NOMO-1 treated with DMSO at 0.1 percent for 48 hours (cell line): ENCODE results near the gene UBE2D3.
"Not testable (repeated sequence)": the region's sequence is repeated elsewhere in the genome, so short reads cannot be mapped to it uniquely, and the experiment has no call there.

Source experiments
- DNase-seq: peaks from one replicate; lab custom pipeline; 2025; ENCODE audit not compliant: unreplicated experiment; lab: John Stamatoyannopoulos, UW

Gene UBE2D3

DNA sequence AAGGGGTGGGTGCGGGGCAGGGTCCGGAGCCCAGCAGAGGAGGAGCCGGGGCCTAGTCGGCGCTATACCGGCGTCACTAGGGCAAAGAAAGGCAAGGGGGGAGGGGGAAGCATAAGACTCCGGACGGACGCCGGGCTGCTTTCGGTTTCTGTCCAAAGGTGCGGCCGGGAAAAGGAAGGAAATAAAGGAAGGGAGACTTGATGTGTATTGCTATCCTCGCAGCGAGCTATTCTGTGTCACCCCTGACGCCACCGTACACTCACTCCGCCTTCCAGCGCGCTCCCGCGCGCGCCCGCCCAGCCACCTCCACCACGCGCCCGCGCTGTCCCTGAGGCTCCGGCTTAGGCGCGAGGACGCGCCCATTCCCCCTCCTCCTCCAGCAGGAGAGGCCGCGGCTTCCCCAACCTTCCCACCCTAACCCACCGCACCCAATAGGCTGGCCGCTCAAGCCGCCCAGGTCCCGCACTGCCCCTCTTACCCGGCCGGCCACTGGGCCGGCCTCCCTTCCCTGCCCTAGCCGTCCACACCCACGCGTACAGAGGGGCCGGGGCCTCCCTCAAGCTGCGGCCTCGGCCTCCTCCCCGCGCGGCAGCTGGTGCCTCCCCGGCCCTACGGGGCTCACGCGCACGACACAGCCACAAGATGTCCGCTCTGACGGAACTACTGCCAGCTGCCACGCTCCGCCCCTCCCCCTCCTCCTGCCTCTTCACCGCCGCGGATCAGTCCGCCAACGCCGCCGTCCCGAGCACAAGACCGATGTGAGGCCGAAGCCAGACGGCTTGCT, at the start of gene UBE2D3:
Gene UBE2D3, minus strand, starts transcription at position 662 of the 784 bp plus-strand sequence. CDS start 1,043 bp downstream, outside the sequence.
- DNase-seq, result peak; percentile 96

DNA sequence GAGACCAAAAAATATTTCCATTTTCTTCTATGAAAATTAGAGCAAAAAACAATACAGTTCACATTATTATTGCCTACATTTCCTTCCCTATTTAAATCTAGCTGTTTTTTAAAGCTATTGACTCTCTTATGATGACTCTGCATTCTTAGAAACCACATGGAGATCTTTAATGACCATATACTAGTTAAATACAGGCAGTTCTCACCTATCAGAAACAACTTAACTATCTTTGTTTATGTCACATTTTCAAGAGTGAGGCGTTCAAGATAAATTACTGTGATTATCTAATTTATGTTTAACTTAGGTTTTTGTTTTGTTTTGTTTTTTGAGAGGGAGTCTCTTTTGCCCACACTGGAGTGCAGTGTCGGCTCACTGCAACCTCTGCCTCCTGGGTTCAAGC, 44.4 kb upstream of the UBE2D3 start:
- peak; percentile 52 for DNase-seq

DNA sequence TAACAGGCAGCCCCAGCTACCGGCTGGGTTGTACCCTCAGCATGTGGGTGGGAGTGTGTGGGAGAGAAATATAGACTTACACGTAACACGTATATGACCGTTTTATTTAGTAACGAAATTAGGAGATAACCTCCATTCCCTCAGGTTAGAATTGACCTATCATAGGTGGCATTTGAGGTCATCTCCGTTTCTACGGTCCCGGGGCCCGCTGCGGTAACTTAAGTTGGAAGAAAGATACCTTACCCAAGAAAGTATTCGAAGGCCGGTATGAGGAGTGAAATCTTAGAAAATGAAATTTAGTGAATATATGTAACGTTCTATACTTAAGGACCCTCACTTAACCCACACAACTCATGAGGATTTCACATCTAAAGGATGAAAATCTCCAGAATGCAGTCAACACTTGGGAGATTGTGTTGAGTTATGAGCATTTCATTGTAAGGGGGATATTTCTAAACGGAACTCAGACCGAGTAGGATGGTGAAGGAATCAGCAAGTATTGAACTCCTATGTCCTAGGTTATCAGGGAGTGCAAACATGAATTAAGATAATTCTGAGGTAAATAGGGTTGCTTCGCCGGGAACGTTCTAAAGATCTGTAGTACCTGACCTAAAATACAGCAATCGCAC, 42.3 kb upstream of the UBE2D3 start:
- DNase-seq, result no peak

DNA sequence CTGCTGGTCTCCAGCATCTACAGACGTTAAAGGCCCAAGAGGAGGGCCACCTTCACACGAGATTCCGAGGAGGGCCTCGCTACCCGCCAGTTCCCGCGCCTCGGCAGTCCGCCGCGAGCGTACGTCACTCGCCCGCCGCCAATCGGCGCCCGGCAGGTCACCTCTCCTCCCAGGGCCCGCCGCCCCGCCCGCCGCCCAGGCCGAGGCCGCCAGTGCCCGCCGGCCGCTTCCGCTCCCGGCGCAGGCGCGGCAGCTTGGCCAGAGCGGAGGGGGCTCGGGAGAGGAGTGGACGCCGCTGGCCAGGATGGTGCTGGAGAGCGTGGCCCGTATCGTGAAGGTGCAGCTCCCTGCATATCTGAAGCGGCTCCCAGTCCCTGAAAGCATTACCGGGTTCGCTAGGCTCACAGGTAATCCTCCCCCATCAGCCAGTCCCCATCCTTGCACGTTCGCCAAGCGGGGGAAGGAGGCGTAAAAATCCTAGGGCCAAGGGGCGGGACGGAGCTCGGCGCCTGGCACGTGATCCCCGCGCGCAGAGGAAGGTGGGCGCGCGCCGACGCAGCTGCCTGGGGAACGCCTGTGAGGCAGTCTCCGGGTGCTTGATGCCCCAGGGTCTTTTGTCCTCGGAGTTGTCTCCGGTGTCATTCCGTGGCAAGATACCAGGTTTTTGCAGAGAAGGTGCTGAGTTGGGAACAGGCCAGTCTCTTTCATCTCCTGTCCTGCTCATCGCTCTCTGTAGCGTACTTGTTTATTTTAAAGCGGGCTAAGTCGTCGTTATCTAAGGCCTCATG, 41.6 kb upstream of the UBE2D3 start, which contains the start of gene CISD2:
Gene CISD2, plus strand, starts transcription at position 212 of the 788 bp plus-strand sequence. Its CDS starts 93 bp downstream, at position 305.
- peak; percentile 93 for DNase-seq

DNA sequence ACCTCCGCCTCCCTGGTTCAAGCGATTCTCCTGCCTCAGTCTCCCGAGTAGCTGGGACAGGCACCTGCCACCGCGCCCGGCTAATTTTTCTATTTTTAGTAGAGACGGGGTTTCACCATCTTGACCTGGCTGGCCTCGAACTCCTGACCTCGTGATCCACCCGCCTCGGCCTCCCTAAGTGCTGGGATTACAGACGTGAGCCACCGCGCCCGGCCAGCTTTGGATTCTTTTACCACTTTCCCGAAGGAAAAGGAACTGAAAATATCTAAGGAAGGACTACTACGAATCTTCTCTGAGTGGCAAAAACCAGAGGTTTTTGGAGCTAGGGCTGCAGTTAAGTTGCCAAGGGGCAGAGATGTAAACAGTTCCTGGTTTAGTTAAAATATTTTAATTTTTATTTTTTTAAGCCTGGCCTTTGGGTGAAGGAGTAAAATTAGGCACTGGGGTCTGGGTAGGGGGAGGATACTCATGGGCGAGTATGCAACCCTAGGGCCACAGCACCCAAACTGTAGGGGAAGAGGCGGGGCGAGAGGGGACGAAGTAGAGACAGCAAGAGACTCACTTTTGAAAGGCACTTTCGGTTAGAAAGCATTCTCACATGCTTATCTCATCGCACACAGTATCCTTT, 40.9 kb upstream of the UBE2D3 start:
- DNase-seq, result no peak

DNA sequence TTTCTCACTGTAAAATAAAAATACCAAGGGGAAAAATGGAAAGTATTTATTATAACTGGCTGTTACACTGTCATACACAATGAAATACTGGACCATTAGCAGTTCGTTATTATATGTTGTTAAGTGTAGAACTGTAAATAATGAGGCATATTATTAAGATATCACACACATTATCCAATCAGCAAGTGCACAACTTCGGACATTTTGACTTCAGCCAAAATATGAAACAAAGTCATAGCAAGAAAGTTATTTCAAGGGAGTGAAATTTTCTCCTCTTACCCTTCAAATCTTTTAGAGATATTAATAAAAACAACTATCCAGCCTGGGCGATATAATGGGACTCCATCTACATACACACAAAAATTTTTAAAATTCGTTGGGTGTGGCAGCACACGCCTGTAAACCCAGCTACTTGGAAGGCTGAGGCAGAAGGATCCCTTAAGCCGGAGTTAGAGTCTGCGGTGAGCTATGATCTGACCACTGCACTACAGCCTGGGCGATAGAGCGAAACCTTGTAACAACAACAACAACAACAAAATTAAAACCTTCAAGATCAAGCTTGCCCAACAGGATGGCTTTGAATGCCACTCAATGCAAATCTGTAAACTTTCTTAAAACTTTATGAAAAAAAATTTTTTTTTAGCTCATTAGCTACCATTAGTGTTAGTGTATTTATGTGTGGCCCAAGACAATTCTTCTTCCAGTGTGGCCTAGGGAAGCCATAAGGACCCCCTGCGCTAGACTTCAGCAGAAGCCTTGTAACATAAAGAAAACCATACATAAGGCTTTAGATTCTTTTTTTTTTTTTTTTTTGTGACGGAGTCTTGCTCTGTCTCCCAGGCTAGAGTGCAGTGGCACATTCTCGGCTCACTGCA, 40.2 kb upstream of the UBE2D3 start:
- peak; percentile 22 for DNase-seq

DNA sequence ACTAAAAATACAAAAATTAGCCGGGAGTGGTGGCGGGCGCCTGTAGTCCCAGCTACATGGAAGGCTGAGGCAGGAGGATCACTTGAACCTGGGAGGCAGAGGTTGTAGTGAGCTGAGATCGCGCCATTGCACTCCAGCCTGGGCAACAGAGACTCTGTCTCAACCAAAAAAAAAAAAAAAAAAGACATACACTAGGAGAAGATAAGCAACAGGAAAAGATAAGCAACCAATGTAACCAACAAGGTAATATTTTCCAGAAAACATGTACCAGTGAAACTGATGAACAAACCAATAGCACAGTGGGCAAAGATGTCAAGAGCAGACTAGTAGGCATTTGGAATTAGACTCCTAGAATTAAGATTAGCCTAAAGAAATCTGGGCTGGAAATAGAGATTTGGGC, 38.0 kb upstream of the UBE2D3 start:
- not testable (repeated sequence) for DNase-seq

DNA sequence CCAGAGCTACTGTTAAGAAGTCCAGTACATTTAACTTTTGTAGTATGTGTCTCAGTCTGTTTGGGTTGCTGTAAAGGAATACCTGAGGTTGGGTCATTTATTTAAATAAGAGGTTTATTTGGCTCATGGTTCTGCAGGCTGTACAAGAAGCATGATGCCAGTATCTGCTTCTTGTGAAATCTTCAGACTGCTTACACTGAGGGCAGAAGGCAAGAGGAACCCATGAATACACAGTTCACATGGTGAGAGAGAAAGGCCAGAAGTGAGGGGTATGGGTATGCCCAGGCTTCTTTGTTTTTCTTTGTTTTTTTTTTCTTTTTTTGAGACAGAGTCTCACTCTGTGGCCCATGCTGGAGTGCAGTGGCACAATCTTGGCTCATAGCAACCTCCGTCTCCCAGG, 35.4 kb upstream of the UBE2D3 start:
- DNase-seq, result peak; percentile 25

DNA sequence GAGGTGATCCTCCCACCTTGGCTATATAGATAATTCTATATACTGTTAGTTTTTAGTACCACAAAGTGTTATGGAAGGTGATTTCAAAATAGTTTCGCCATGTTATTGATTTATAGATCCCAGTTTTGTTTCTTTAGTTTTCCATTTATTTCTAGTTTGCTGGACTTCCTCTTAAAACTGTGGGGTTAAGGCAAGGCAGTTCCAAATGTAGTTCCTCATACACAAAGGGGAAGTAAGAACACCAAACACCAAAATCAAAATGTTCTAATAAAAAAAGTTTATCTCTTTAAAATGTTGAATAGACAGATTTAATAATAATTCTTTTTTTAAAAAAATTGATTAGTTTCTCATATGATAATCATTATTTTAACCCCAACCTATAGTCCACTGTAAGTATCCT, 34.7 kb upstream of the UBE2D3 start:
- DNase-seq, result peak; percentile 79

DNA sequence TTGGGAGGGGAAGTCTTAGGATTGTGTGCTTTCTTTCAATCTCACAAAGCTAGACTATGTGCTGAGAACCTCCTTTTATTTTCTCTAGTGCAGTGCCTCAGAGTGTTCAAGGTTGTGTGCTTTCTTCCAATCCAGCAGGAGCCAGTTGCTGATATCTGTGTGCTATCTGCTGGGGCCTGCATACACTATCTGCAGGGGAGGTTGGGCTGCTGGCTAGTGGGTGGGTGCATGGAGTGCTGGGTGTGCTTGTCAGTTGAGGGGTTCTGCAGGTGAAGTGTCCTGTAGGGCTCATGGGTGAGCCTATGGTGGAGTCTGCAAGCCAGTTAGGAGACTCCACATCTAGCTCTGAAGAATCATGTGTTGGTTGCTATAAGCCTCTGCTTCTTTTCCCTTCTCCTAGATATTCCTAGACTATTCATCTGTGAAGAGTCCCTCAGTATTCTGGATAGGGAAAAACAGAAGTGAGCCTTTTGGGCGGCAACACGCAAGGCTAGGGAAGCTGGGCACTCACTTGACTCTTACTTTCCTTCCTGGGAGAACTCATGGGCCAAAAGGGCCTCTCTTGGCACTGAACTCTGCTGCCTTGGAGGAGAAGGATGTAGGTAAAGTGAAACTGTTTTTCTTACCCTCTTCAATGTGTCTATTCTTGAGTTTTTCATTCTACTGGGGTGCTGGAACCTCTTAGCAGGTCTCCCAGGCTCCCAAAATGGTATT, 33.4 kb upstream of the UBE2D3 start:
- no peak for DNase-seq

DNA sequence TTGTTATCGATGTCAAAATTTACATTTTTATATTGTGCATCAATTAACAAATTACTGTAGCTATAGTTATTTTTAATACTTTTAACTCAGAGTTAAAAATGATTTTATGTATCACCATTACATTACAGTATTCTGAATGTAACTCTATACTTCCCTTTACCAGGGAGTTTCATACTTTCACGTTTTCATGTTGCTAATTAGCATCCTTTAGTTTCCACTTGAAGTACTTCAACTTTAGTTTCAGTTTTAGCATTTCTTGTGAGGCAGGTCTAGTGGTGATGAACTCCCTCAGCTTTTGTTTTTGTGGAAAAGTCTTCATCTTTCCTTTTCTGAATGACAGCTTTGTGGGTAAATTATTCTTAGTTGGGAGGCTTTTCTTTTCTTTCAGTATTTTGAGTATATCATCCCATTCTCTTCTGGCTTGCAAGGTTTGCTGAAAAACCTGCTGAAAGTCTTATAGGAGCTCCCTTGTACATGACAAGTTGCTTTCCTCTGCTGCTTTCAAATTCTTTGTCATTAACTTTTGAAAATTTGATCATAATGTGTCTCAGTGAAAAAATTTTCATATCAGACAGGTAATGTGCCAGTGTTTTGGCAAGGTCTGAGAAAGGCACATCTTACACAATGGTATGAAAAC, 31.6 kb upstream of the UBE2D3 start:
- DNase-seq, result no peak

DNA sequence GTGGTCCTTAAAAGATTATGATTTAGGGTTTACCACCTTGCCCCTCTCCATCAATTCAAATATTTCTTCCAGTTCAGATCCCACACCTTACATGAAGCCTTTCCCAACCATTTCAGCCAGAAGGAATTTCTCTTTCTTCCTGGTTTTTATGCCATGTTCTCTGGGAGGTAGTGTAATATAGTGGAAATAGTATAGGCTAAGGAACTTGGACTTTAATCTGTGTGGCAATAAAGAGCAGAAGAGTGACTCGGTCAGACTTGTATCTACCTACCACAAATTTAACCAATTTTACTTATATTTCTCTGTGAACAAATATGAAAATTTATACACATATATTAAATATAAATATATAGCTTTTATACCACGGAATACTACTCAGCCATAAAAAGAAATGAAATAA, 23.0 kb upstream of the UBE2D3 start:
- DNase-seq, result no peak

DNA sequence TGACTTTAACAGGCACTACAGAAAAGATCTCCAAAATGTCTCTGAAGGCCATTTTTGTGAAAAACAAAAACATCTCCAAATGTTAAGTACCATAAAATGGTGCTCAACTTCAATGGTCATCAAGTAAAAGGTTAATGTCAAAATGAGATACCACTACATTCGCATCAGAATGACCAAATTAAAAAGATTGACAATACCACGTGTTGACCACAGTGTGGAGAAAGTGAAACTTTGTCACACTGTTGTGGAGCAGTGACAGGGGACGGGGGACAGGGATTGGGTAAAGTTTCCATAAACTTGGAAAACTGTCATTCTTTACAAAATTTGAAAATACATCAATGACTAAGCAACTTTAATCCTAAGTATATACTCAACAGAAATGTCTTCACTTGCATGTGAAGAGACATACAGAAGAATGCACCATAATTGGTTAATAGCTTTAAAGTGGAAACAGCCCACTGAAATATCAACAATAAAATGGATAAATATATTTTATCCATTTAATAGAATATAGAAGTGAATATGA, 22.3 kb upstream of the UBE2D3 start:
- DNase-seq, result no peak

DNA sequence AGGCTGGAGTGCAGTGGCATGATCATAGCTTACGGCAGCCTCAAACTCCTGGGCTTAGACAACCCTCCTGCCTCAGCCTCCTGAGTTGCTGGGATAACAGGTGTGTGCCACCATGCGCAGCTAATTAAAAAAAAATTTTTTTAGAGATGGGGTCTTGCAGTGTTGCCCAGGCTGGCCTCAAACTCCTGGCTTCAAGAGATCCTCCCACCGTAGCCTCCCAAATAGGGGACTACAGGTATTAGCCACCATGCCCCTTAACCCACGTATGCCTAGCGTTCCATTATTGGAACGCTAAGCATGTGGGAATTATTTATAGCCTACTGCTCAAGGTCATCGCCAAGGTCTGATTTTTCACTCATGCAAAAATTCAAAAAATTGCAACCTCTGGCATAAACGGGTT, 20.3 kb upstream of the UBE2D3 start:
- DNase-seq, result no peak

DNA sequence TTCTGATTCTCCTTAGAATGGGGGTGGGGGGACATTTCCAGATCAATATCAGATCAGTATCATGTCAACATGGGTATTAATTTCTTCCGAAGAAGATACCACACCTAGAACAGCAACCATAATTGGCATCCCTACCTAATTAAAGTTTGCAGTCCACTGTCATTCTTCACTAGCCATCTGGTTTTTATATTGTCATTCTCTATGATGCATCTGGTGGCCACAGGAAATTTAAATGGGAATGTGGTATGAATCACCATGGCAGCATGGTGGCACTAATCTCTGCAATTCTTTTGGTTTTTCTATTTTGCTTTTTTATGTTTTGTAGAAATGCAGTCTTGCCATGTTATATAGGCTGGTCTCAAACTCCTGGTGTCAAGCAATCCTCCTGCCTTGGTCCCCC, 16.6 kb upstream of the UBE2D3 start:
- DNase-seq, result no peak

DNA sequence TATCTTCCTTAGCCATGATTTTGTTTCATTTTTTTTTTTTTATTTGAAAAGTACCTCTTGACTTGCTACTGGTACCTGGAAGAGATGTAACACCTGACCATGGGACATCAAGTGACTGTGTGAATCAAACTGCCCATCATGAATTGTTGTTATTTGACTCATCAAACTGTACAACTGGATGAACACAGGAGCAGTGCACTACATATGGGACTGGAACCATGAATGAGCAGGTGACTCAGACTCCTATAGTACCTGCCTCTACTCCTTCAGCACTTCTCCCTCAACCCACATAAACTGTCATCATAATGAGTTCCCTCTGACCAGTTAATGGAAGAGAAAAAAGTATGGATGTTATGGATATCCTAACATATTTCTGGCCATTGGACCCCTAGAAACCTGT, 15.9 kb upstream of the UBE2D3 start:
- no peak for DNase-seq

DNA sequence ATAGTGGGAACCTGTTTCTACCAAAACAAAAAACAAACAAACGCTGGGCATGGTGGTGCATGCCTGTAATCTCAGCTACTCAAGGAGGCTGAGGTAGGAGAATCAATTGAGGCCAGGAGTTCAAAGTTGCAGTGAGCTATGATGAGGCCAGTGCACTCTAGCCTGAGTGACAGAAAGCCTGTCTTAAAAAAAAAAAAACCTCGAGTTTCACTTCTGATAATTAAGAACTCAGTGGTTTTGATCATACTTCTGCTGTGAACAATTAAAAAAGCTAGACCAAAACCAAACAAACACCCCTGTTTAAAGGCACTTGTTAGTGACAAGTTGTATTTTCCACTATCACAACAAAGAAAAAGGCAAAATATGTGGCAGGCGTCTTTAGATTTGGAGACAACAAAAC, 15.0 kb upstream of the UBE2D3 start:
- peak; percentile 28 for DNase-seq

DNA sequence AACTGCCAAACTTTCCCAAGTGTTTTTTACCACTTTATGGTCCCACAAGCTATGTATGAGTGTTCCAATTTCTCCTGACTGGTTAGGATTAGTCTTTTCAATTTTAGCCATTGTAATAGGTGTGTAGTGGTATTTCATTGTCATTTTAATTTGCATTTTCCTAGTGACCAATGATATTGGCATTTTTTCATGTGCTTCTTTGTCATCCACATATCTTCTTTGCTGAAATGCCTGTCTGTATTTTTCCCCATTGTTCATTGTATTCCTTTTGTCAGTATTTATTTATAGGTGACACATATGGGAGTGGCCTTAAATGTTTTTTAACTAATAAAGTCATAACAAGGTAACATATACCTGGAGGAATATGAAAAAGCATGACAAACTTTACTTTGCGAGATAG, 9.2 kb upstream of the UBE2D3 start:
- no peak for DNase-seq

DNA sequence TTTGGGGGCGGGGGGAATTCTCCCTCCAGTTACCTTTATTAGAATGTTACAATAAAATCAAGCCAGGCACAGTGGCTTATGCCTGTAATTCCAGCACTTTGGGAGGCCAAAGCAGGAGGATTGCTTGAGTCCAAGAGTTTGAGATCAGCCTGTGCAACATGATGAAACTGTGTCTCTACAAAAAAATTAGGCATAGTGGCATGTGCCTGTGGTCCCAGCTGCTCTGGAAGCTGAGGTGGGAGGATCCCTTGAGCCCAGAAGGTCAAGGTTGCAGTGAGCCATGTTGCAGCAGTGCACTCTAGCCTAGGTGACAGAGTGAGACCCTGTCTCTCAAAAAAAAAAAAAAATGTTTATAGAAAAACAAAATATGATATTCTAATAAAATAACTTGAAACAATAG, 5.3 kb upstream of the UBE2D3 start:
- DNase-seq, result no peak
